HG03521 (cell line): ENCODE results near the gene PRR14L.
"Not testable (repeated sequence)": the region's sequence is repeated elsewhere in the genome, so short reads cannot be mapped to it uniquely, and the experiment has no call there.

Source experiments
- ATAC-seq: cut with Tn5 transposase; IDR thresholded peaks from one replicate; pipeline ENCODE4 v1.9.1; 2021; ENCODE audit warnings: mild to moderate bottlenecking, moderate library complexity; ENCODE audit not compliant: unreplicated experiment

PRR14L gene

DNA sequence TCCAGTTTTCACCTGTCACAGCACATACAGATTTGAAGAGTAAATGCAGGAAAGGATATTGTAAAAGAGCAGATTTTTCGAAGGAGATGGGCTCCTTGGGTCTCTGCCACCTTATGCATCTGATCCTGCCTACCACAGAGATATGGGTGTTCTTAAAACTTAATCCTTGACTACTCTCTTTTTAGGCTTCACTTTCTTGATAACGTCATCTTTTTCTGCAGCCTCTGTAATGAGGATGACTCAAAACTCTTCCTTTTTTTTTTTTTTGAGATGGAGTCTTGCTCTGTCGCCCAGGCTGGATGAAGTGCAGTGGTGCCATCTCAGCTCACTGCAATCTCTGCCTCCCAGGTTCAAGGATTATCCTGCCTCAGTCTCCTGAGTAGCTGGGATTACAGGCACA is 7.8 kb downstream of the PRR14L start:
- no peak for ATAC-seq

DNA sequence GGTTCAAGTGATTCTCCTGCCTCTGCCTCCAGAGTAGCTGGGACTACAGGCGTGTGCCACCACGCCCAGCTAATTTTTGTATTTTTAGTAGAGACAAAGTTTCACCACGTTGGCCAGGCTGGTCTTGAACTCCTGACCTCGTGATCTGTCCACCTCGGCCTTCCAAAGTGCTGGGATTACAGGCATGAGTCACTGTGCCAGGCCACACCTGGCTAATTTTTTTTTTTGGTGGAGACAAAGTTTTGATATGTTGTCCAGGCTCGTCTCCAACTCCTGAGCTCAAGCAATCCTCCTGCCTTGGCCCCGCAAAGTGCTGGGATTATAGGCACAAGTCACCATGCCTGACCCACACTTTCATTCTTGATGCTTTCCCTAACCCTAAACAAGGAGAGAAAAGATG is 9.6 kb downstream of the PRR14L start:
- not testable (repeated sequence) for ATAC-seq

DNA sequence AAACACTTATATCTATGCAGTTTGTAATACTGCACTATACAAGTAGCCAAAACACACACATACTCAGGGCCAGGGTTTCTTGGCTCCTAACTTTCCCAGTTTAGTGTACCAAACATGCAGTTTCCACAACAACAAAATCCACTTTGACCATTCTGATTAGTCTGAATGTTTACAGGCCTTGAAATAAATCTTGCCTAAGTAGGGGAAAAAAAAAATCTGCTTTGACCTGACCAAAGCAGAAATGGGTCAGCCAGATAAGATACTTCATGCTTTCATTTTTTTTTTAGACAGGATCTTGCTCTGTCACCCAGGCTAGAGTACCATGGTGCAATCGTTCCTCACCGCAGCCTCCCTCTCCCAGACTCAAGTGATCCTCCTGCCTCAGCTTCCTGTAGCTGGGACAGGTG is 10.1 kb downstream of the PRR14L start:
- no peak for ATAC-seq

DNA sequence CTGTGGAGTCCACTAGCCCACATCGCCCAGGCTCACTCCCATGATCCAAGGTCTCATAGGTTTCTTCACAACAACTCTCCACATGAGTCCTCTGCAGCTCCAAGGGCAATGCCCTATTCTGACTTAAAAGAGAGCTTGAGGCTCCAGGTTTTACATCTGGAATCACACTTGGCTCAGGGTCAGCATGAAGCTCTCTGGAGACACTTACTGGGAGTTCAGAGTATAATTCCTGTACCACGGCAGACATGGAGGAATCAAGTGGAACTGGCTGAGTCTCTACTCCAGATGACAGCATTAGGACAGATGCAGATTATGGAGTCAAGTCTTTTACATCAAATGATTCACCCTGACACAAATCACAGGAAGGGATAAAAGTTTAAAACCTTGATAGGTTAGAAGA is 11.4 kb downstream of the PRR14L start:
- no peak for ATAC-seq

DNA sequence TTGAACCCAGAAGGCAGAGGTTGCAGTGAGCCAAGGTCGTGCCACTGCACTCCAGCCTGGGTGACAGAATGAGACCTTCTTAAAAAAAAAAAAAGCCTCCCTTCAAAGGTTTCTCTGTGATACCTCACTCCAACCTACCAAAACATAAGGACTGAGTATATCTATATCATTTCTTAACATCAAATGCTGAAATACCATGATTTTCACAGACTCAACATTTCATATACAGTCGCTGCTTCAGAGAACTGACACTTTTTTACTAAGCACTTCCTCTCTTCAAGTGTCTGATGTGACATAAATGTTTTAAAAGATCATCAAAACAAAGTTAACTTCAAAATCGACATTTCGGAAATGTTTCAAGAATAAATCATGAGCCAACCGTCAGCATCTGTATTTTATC is 12.0 kb downstream of the PRR14L start:
- no peak for ATAC-seq

DNA sequence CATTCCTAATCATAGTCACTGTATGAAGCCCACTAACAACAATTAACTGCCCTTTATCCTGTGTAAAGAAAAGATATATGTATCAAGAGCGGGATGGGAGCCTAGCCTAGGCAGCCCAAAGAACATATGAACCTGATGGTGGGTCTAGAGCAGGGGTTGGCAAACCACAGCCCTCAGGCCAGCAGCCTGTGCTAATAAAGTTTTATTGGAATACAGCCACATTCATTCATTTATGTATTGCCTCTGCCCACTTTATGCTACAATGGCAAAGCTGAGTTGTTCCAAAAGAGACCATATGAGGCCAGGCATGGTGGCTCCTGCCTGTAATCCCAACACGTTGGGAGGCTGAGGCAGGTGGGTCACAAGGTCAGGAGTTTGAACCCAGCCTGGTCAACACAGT is 13.5 kb downstream of the PRR14L start:
- no peak for ATAC-seq

DNA sequence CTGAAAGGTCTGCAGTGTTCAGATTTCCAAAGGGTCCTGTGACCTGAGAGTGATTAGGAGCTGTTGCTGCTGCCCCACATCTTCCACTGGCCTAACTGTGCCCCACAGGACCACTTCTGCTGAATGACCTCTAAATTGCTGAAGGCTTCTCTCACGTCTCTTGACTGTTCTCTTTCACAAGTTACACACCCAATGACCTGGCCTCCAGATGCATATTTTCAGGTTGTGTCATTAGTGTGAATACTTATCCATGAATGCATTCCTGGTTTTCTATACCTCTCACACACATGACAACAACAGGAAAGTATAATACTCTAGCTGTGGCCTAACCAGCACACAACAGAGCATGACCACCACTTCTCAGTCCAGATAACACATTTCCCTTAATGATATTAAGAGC is 15.4 kb downstream of the PRR14L start:
- ATAC-seq: no peak

DNA sequence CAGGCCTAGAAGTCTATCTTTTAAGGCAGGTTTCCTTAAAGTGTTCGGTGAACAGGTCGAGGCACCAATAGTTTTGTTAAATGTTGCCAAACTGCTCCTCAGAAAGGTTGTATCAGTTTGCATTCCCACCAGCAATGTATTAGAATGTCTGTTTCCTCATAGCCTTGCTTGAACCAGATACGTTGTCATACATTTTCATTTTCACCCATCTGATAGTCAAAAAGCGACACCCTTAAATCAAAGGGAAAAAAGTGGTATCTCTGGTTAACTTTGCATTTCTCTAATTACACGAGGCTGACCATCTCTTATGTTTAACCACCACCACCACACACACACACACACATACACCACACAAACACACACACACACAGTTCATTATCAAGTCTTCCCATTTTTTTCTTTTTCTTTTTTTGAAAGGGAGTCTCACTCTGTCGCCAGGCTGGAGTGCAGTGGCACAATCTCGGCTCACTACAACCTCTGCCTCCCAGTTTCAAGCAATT is 16.3 kb downstream of the PRR14L start:
- ATAC-seq: no peak

DNA sequence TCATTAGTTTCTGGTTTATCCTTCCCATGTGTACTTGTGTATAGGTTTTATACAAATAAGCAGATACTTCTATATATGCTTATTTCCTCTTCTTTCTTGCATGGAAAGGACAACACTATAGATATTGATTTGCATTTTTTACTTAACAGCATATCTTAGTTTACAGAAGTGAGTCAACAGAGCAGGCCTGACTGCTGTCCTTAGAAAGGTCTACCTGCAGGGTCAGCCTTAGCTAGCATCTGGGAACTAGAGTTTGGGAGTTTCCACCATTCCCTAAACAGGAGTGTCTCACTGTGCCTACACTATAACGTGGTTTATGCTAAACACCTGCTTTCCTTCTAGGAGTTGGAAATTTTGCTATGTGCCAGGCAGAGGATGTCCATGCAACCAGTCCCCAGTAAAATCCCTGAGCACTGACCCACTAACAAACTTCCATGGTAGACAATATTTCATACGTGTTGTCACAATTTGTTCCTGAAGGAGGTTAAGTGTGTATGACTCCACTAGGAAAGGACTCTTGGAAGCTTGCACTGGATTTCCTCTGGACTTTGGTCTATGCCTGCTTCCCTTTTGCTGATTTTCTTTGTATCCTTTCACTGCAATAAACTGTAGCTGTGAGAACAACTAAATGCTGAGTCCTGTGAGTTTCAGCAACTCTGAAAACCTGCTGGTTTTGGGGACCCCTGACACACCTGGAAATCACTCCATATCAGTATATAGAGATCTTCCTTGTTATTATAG is 17.7 kb downstream of the PRR14L start:
- no peak for ATAC-seq

DNA sequence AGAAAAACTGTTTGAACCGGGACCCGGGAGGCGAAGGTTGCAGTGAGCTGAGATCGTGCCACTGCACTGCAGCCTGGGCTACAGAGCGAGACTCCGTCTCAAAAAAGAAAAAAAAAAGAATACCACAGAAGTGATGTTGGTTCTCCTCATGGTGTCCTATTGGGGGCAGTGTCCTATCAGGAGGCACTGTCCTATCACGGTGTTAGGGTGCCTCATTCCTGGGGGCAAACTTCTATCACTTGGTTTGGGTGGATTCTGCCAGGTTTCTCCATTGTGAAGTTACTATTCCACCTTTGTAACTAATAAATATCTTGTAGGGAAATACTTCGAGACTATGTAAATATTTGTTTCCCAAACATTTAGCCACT is 19.6 kb downstream of the PRR14L start:
- no peak for ATAC-seq

DNA sequence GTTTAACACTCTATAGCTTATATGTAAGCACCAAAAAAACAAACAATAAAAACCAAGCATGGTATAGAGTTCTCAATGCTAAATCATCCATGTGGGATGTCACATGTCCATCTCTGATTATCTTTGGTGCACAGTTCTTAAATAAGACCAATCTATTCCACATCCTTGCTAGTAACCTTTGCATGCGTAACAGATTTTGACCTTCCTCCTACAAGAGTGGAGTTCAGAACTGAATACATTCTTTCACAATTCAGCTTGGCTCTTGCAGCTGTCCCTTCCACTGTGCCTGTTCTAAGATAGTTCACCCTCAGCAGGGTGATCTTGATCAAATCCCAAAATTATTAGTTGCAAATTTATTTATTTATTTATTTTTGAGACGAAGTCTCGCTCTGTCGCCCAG is 21.1 kb downstream of the PRR14L start:
- ATAC-seq: no peak

DNA sequence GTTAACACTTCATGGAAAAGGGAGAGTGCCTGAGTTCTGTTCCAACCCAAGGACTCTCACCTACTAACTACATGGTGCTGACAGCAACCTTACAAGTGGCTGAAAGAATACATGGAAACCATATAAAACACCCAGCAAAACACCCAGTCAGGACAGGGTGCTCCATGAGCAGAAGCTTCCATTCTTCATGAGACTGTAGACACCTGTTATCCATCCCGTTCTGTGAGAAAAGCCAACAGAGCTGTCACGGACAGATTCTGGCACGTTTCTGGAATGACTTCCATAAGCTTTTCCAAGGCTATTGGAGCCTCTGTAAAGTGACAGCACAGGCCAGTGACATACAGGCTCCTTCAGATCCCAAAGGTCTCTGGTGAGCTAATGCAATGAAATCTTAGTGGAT is 23.2 kb downstream of the PRR14L start:
- ATAC-seq: no peak

DNA sequence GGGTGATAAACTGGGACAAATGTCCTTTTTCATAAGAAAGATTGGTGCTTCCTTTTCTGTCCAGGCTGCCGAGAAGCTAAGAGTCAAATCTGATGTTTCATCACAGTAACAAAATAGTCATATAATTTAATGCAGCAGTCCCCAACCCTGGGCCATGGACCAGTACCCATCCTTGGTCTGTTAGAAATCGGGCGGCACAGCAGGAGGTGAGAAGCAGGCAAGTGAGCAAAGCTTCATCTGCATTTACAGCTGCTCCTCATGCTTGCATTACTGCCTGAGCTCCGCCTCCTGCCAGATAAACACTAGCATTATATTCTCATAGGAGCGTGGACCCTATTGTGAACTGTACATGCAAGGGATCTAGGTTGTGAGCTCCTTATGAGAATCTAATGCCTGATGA is 26.2 kb downstream of the PRR14L start:
- ATAC-seq: no peak

DNA sequence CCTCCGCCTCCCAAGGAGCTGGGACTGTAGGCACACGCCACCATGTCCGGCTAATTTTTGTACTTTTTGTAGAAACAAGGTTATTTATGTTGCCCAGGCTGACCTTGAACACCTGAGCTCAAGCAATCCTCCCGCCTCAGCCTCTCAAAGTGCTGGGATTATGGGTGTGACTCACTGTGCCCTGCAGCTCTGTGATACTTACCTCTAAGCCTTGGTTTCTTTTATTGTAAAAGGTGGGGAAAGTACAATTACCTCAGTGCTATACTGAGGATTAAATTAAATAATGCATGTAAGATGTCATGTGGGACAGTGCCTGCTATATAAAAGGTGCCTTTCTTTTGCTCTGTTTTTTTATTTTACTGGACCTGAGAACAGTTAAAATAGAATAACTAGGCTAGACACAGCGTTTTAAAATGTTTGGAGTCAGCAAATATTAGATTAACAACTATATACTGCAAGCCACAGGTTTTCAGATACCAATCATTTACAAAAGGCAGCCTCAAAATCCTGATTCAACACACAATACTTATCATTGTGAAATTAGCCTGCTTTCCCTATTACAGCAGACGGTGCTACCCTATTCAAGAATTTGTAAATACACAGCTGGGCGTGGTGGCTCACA is 30.0 kb downstream of the PRR14L start:
- ATAC-seq: no peak

DNA sequence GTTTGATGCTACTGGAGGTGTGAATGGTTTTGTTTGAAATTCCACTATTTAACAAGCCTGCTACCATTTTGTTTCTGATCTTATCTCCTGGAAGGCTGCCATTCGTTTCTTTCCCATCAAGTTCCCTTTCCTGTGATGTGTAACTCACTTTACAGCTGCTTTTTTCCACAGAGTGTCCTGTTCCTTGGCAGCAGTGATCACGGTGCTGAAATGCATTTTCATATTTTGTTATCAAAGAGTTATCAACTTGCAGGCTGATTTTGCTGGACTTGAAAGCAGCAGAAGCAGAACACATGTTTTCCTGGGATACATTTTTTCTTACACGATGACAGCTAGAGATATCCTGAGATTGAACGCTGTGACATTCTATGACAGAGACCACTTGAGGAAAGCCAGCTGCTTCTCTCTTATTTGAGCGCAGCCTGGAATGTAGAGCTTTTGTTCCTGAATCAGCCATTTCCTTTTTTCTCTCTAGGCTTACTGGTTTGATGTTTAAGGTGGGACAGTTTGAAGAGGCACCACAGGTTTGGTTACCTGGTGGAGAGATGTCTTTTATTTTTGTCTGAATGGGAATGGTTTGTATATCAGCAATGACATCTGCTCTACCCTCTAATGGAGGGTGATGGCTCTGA is 34.7 kb downstream of the PRR14L start:
- no peak for ATAC-seq

DNA sequence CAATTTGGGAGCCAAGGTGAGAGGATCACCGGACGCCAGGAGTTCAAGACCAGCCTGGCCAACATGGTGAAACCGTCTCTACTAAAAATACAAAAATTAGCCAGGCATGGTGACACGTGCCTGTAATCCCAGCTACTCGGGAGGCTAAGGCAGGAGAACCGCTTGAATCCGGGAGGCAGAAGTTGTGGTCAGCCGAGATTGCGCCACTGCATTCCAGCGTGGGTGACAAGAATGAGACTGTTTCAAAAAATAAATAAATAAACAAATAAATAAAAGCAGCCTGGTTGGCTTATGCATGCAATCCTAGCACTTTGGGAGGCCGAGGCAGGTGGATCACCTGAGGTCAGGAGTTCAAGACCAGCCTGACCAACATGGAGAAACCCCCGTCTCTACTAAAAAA is 38.7 kb downstream of the PRR14L start:
- ATAC-seq: not testable (repeated sequence)

DNA sequence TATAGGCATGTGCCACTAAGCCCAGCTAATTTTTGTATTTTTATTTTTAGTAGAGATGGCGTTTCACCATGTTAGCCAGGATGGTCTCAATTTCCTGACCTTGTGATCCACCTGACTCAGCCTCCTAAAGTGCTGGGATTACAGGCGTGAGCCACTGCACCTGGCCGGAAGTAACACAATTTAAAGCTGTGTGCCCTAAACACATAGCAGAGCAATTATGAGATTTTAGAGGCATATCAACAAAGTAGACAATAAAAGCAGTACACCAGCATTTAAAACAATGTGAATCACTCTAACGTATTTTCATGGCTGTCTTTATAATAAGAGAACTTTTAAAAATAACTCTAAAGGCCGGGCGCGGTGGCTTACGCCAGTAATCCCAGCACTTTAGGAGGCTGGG is 42.4 kb downstream of the PRR14L start:
- ATAC-seq: no peak

DNA sequence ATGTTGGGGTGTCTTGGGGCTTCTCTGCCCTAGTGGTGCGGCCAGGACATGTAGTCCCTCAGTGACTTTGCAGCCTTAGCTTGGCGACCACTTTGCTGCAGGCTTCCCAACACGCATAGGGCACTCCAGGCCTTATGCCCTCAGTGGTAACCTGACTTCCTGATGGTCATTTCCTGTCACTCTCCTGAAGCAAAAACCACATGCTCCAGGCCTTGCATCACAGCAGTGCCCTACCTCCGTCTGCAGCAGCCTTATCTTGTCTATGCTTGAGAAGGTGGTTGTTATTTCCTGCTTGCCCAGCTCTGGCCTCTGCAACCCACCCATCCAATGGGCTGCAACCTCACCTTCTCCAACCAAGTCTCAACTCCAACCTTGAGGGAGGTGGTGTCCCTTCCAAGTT is 54.5 kb downstream of the PRR14L start:
- no peak for ATAC-seq

DNA sequence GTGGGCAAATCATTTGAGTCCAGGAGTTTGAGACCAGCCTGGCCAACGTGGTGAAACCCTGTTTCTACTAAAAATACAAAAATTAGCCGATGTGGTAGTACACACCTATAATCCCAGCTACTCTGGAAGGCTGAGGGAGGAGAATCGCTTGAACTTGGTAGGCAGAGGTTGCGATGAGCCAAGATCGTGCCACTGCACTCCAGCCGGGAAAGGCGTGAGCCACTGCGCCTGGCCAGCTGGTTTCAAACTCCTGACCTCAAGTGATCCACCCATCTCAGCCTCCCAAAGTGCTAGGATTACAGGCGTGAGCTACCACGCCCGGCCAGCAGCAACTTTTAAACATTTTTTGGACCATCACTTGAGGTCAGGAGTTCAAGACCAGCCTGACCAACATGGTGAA is 55.9 kb downstream of the PRR14L start:
- ATAC-seq: not testable (repeated sequence)

DNA sequence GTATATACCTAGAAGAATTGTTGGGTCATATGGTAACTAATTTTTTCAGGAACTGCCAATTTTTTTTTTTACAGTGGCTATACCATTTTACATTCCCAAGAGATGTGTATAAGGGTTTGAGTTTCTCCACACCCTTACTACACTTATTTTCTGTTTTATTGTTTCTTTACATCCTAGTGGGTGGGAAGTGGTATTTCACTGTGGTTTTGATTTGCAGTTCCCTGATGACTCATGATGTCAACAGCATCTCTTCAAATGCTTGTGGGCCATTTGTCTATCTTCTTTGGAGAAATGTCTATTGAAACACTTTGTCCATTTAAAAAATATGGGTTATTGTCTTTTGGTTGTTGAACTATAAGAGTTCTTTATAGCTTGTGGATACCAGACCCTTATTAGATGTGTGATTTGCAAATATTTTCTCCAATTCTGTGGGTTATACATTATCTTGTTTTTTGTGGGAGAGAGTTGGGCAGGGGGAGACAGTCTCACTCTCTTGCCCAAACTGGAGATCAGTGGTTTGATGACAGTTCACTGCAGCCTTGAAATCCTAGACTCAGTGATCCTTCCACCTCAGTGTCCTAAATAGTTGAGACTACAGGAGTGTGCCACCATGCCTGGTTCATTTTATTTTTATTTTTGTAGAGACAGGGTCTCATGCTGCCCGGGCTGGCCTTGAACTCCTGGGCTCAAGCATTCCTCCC is 57.6 kb downstream of the PRR14L start:
- ATAC-seq: no peak

DNA sequence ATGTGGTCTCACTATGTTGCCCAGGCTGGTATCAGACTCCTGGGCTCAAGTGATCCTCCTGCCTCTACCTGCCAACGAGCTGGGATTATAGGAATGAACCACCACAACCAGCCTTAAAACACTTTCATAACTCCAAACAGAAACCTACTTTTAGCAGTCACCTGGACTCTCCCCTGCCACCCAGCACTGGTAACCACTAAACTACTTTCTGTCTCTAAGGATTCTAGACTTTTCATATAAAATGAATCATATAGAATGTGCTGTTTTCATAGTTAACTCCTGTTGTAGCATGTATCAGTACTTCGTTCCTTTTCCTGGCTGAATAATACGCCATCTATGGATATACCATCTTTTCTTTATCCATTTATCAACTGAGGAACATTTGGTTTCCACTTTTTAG is 58.5 kb downstream of the PRR14L start:
- ATAC-seq: no peak
